Esophagus muscularis mucosa (tissue), 4 donors: ENCODE measurements around the gene NEU3. TPM values are rescaled to one million over a fixed set of nuclear protein-coding genes. Genes with fewer than 3 reads are reported as not detected.
"Not testable (repeated sequence)": the region's sequence is repeated elsewhere in the genome, so short reads cannot be mapped to it uniquely, and the experiment has no call there.

Experiments
- DNase-seq: peaks from one replicate; pipeline ENCODE4 v3.0.0-alpha.2; 2017; ENCODE audit errors: extremely low spot score
- H3K27ac ChIP-seq, 4 donors: fragments of 200-600 bp; sonication (generic); replicated peaks in 1 of 4; 1 replicate in 3 of 4; 2 replicates in 1 of 4; pipeline ENCODE4 v1.5.1; 2016 to 2019; ENCODE audit warnings: mild to moderate bottlenecking in 1 of 4
- H3K27me3 ChIP-seq, 4 donors: fragments of 200-600 bp; sonication (generic); one replicate each; pipeline versions ENCODE4 v1.5.1 to v1.6.0; 2016 to 2019
- H3K36me3 ChIP-seq, 4 donors: fragments of 200-600 bp; sonication (generic); one replicate each; pipeline ENCODE4 v1.5.1; 2016 to 2019
- H3K4me1 ChIP-seq, 4 donors: fragments of 200-600 bp; sonication (generic); one replicate each; pipeline ENCODE4 v1.5.1; 2016 to 2019
- H3K4me3 ChIP-seq, 4 donors: fragments of 200-600 bp; sonication (generic); 1 replicate in 2 of 4; 2 replicates in 2 of 4; pipeline ENCODE4 v1.5.1; 2016 to 2019; ENCODE audit warnings: mild to moderate bottlenecking in 4 of 4, moderate library complexity in 1 of 4
- H3K9me3 ChIP-seq, 4 donors: fragments of 200-600 bp; sonication (generic); 1 replicate in 3 of 4; 2 replicates in 1 of 4; pipeline ENCODE4 v1.5.1; 2016 to 2019
- CTCF ChIP-seq, 3 experiments: fragments of 200-600 bp in 2 of 3; fragments of 450-650 bp in 1 of 3; sonication (generic) in 2 of 3; IDR thresholded peaks; one replicate each; pipeline ENCODE4 v1.5.1; 2017 to 2019; ENCODE audit warnings: antibody characterized with exemption in 3 of 3, mild to moderate bottlenecking in 2 of 3, moderate library complexity in 1 of 3
- EP300 ChIP-seq: sonication (generic); formaldehyde crosslinking; IDR thresholded peaks from one replicate; pipeline ENCODE4 v1.6.1; 2017; ENCODE audit warnings: antibody characterized with exemption
- POLR2A ChIP-seq: fragments of 450-650 bp; IDR thresholded peaks from one replicate; pipeline ENCODE4 v1.6.1; 2017; ENCODE audit warnings: antibody characterized with exemption, moderate library complexity, mild to moderate bottlenecking, low read depth
- POLR2AphosphoS5 ChIP-seq, 2 donors: sonication (generic); formaldehyde crosslinking; IDR thresholded peaks; one replicate each; pipeline ENCODE4 v1.6.1; 2017; ENCODE audit warnings: antibody characterized with exemption in 2 of 2
- WGBS: methylation state at CpG from one replicate; pipeline ENCODE4 v1.1.5; 2018; 5-methylcytosine and 5-hydroxymethylcytosine counted together
- intact Hi-C: fragments of 100-400 bp; cut with DNase I; formaldehyde crosslinking; loops from one replicate; pipeline ENCODE4 v1.15.1; 2023
- total RNA-seq, 4 donors: library from RNA; depleted of rRNA; stranded (reverse); fragments of >200 nt; gene quantifications; one replicate each; pipeline versions ENCODE4 v1.1.0 to v1.2.1, GENCODE V29; 2016

The NEU3 gene
- total RNA-seq, 4 donors from 2014 or later: 2.9 to 6.7 (median 5.7) TPM

GRCh38 chr11:74981888-74982287 lies 6.8 kb upstream of the NEU3 start:
- TF ChIP-seq EP300: no peak
- no peak for TF ChIP-seq CTCF (IDR thresholded peaks at IDR 0.05)
- TF ChIP-seq POLR2A: no peak
- no peak for TF ChIP-seq POLR2AphosphoS5 (IDR thresholded peaks at IDR 0.05)
- 88% methylated on average over 1 of the region's 1 CpG for WGBS

GRCh38 chr11:74984070-74984469 lies 4.7 kb upstream of the NEU3 start:
- no peaks in the 10 kb centered on the region for H3K27me3 ChIP-seq
- no peak overlapping the region for H3K4me3 ChIP-seq
- H3K9me3 ChIP-seq: no peaks in the 10 kb centered on the region
- peaks cover 5 to 14% (median 10%) of the 10 kb centered on the region in 4 donors for H3K36me3 ChIP-seq
- intact Hi-C loops: no loop called here
- no peak overlapping the region for H3K27ac ChIP-seq
- peaks cover 0 to 5% (median 3%) of the 10 kb centered on the region in 4 donors for H3K4me1 ChIP-seq
- WGBS: 90% methylated on average over 3 of the region's 3 CpGs
- TF ChIP-seq CTCF (IDR thresholded peaks at IDR 0.05) (no peak), EP300 (no peak), POLR2AphosphoS5 (IDR thresholded peaks at IDR 0.05) (no peak), POLR2A (no peak)
- DNase-seq: no peak

More at GRCh38 chr11:74981888-74982287, 6.8 kb upstream of the NEU3 start:
- H3K27ac ChIP-seq: no peak overlapping the region
- no peaks in the 10 kb centered on the region for H3K27me3 ChIP-seq
- no peaks in the 10 kb centered on the region for H3K9me3 ChIP-seq
- no peak for DNase-seq
- intact Hi-C loops: no loop called here
- H3K4me1 ChIP-seq: no peaks in the 10 kb centered on the region
- H3K4me3 ChIP-seq: no peak overlapping the region
- peaks cover 10 to 29% (median 21%) of the 10 kb centered on the region in 4 donors for H3K36me3 ChIP-seq

GRCh38 chr11:74984730-74985129 lies 4.0 kb upstream of the NEU3 start:
- peaks cover 4 to 8% (median 5%) of the 10 kb centered on the region in 4 donors for H3K36me3 ChIP-seq
- 88% methylated on average over 2 of the region's 2 CpGs for WGBS
- TF ChIP-seq CTCF (IDR thresholded peaks at IDR 0.05): no peak
- intact Hi-C loops: no loop called here
- H3K4me3 ChIP-seq: no peak overlapping the region
- DNase-seq: no peak
- H3K4me1 ChIP-seq: peaks cover 6 to 12% (median 9%) of the 10 kb centered on the region in 4 donors
- no peaks in the 10 kb centered on the region for H3K27me3 ChIP-seq
- H3K9me3 ChIP-seq: no peaks in the 10 kb centered on the region
- H3K27ac ChIP-seq: no peak overlapping the region

GRCh38 chr11:74989260-74989638 lies 516 bp downstream of the NEU3 start:
- H3K4me1 ChIP-seq: peaks cover 6 to 17% (median 10%) of the 10 kb centered on the region in 4 donors
- intact Hi-C loops: no loop called here
- no peaks in the 10 kb centered on the region for H3K27me3 ChIP-seq
- WGBS: 5% methylated on average over 7 of the region's 8 CpGs
- no peak for DNase-seq
- H3K4me3 ChIP-seq: peak overlapping the region; percentile 75 to 80 (median 76)
- H3K9me3 ChIP-seq: no peaks in the 10 kb centered on the region
- H3K27ac ChIP-seq: peak overlapping the region; percentile 76 to 85 (median 78)
- TF ChIP-seq POLR2AphosphoS5 (IDR thresholded peaks at IDR 0.05) (no peak), POLR2A (no peak), CTCF (IDR thresholded peaks at IDR 0.05) (no peak), EP300 (no peak)
- H3K36me3 ChIP-seq: peaks cover 0 to 2% (median under 1%) of the 10 kb centered on the region in 4 donors

GRCh38 chr11:74990150-74990549 lies 1.4 kb downstream of the NEU3 start:
- H3K4me3 ChIP-seq, H3K9me3 ChIP-seq, DNase-seq, H3K27me3 ChIP-seq, H3K27ac ChIP-seq, intact Hi-C loops: not testable (repeated sequence)
- WGBS: 82% methylated on average over 4 of the region's 4 CpGs
- Histone ChIP-seq H3K4me1 (peaks cover 6 to 17% (median 10%) of the 10 kb centered on the region in 4 donors), H3K36me3 (peaks cover 0 to 11% (median 9%) of the 10 kb centered on the region in 4 donors)
